ENCODE data around the gene DNAAF2.

The DNAAF2 gene

GRCh38 chr14:49594347-49595091 is 40.5 kb downstream of the DNAAF2 start:
- TF ChIP-seq CTCF (conservative IDR thresholded peaks at IDR 0.05; ENCODE audit: low read depth, low read length), result no peak
- Histone ChIP-seq H3K4me3 (IDR thresholded peaks at IDR 0.05; ENCODE audit: insufficient read depth, low read depth, low read length) (no peak overlapping the region), H3K4me1 (ENCODE audit: low read depth, poor library complexity, severe bottlenecking) (peaks cover 10% of the 10 kb centered on the region), H3K9ac (no peak overlapping the region), H3K79me2 (ENCODE audit: insufficient read depth, low read depth) (peaks cover 13% of the 10 kb centered on the region), H3K4me2 (no peak overlapping the region), H3K36me3 (ENCODE audit: insufficient read depth) (no peaks in the 10 kb centered on the region), H4K20me1 (ENCODE audit: insufficient read depth) (no peaks in the 10 kb centered on the region), H2AFZ (ENCODE audit: low read depth) (no peak overlapping the region), H3K27ac (no peak overlapping the region), H3K27me3 (ENCODE audit: insufficient read depth, low read depth) (no peaks in the 10 kb centered on the region)

GRCh38 chr14:49593016-49593415 is 42.0 kb downstream of the DNAAF2 start:
- Histone ChIP-seq H4K20me1 (ENCODE audit: insufficient read depth) (no peaks in the 10 kb centered on the region), H2AFZ (ENCODE audit: low read depth) (no peak overlapping the region), H3K4me1 (ENCODE audit: low read depth, poor library complexity, severe bottlenecking) (peaks cover 10% of the 10 kb centered on the region), H3K4me3 (IDR thresholded peaks at IDR 0.05; ENCODE audit: insufficient read depth, low read depth, low read length) (no peak overlapping the region), H3K4me2 (no peak overlapping the region), H3K27me3 (ENCODE audit: insufficient read depth, low read depth) (no peaks in the 10 kb centered on the region), H3K79me2 (ENCODE audit: insufficient read depth, low read depth) (peaks cover 7% of the 10 kb centered on the region), H3K9ac (no peak overlapping the region), H3K27ac (no peak overlapping the region), H3K36me3 (ENCODE audit: insufficient read depth) (no peaks in the 10 kb centered on the region)
- no peak for TF ChIP-seq CTCF (conservative IDR thresholded peaks at IDR 0.05; ENCODE audit: low read depth, low read length)

- no peak overlapping the region for H2AFZ ChIP-seq (ENCODE audit: low read depth)
- H3K4me2 ChIP-seq, result no peak overlapping the region
- no peaks in the 10 kb centered on the region for H4K20me1 ChIP-seq (ENCODE audit: insufficient read depth)
- H3K4me1 ChIP-seq (ENCODE audit: low read depth, poor library complexity, severe bottlenecking), result peaks cover 13% of the 10 kb centered on the region
- H3K79me2 ChIP-seq (ENCODE audit: insufficient read depth, low read depth), result peaks cover 18% of the 10 kb centered on the region
- no peak overlapping the region for H3K27ac ChIP-seq
- H3K27me3 ChIP-seq (ENCODE audit: insufficient read depth, low read depth), result no peaks in the 10 kb centered on the region
- H3K9ac ChIP-seq, result no peak overlapping the region
- no peaks in the 10 kb centered on the region for H3K36me3 ChIP-seq (ENCODE audit: insufficient read depth)
- H3K4me3 ChIP-seq (IDR thresholded peaks at IDR 0.05; ENCODE audit: insufficient read depth, low read depth, low read length), result no peak overlapping the region
- TF ChIP-seq CTCF (conservative IDR thresholded peaks at IDR 0.05; ENCODE audit: low read depth, low read length), result no peak
These were observed 45.7 kb downstream of the DNAAF2 start for GRCh38 chr14:49589387-49589786.

GRCh38 chr14:49586673-49587460 is 48.2 kb downstream of the DNAAF2 start:
- TF ChIP-seq CTCF (conservative IDR thresholded peaks at IDR 0.05; ENCODE audit: low read depth, low read length), result peak; percentile 72
- H3K79me2 ChIP-seq (ENCODE audit: insufficient read depth, low read depth), result peaks cover 42% of the 10 kb centered on the region
- peaks cover 26% of the 10 kb centered on the region for H3K4me1 ChIP-seq (ENCODE audit: low read depth, poor library complexity, severe bottlenecking)
- H2AFZ ChIP-seq (ENCODE audit: low read depth), result peak overlapping the region; percentile 3; the same call in 1 of the 2 replicates
- no peak overlapping the region for H3K4me3 ChIP-seq (IDR thresholded peaks at IDR 0.05; ENCODE audit: insufficient read depth, low read depth, low read length)
- H3K27me3 ChIP-seq (ENCODE audit: insufficient read depth, low read depth), result no peaks in the 10 kb centered on the region
- H3K36me3 ChIP-seq (ENCODE audit: insufficient read depth), result peaks cover 4% of the 10 kb centered on the region; the same call in 1 of the 2 replicates
- peak overlapping the region; percentile 92 for H3K27ac ChIP-seq
- peak overlapping the region; percentile 96; the same call in 1 of the 2 replicates for H3K9ac ChIP-seq
- H4K20me1 ChIP-seq (ENCODE audit: insufficient read depth), result peaks cover 5% of the 10 kb centered on the region
- H3K4me2 ChIP-seq, result peak overlapping the region; percentile 49
